ENCODE measurements around the gene TM4SF4. TPM values are rescaled to one million over a fixed set of nuclear protein-coding genes. Genes with fewer than 3 reads are reported as not detected.
A peak's percentile ranks its signal among the peaks of the same experiment; 100 is the strongest.

Gene TM4SF4
- total RNA-seq, 4 donors from 2014 or later: 0.13 to 2.3 TPM; not detected in 2

- H3K36me3 ChIP-seq: no peaks in the 10 kb centered on the region
- no peak overlapping the region for H3K4me3 ChIP-seq
- ATAC-seq (no peak), DNase-seq (no peak)
- H3K27me3 ChIP-seq: no peaks in the 10 kb centered on the region
- in situ Hi-C loops (cut with MboI; ENCODE audit: low sequenced_read_pairs in 4 of 4) (loop anchor here in 1 of 4 donors (25.0 kb wide), 1 partner anchor 89 kb away; no protein-coding TSS in a partner anchor), intact Hi-C loops (cut with DNase I; ENCODE audit: low total_unique reads) (no loop called here)
- peak overlapping the region; percentile 14 to 60 (median 44) for H3K27ac ChIP-seq
- no peak for TF ChIP-seq CTCF (IDR thresholded peaks at IDR 0.05 in 4 of 5, conservative IDR thresholded peaks at IDR 0.05 in 1 of 5)
- TF ChIP-seq POLR2A (IDR thresholded peaks at IDR 0.05): no peak
- H3K9me3 ChIP-seq: no peaks in the 10 kb centered on the region
- H3K4me1 ChIP-seq: peaks cover 30 to 39% of the 10 kb centered on the region in 2 donors
Observed at GRCh38 chr3:149548669-149549065, 74.2 kb downstream of the TM4SF4 start.

GRCh38 chr3:149551500-149551899, 77.0 kb downstream of the TM4SF4 start:
- ATAC-seq: no peak
- Histone ChIP-seq H3K4me3 (no peak overlapping the region), H3K27ac (no peak overlapping the region), H3K36me3 (no peaks in the 10 kb centered on the region), H3K4me1 (peaks cover 52 to 57% of the 10 kb centered on the region in 2 donors), H3K9me3 (no peaks in the 10 kb centered on the region), H3K27me3 (no peaks in the 10 kb centered on the region)
- in situ Hi-C loops (cut with MboI; ENCODE audit: low sequenced_read_pairs in 4 of 4) (no loop called here), intact Hi-C loops (cut with DNase I; ENCODE audit: low total_unique reads) (no loop called here)
- no peak for DNase-seq
- TF ChIP-seq POLR2A (IDR thresholded peaks at IDR 0.05) (no peak), CTCF (IDR thresholded peaks at IDR 0.05 in 4 of 5, conservative IDR thresholded peaks at IDR 0.05 in 1 of 5) (no peak)

- peaks cover 50 to 59% of the 10 kb centered on the region in 2 donors for H3K4me1 ChIP-seq
- intact Hi-C loops (cut with DNase I; ENCODE audit: low total_unique reads): no loop called here
- DNase-seq: no peak
Observed at GRCh38 chr3:149552700-149553099, 78.2 kb downstream of the TM4SF4 start.

More at GRCh38 chr3:149552700-149553099, 78.2 kb downstream of the TM4SF4 start:
- H3K9me3 ChIP-seq: no peaks in the 10 kb centered on the region
- H3K36me3 ChIP-seq: no peaks in the 10 kb centered on the region
- in situ Hi-C loops (cut with MboI; ENCODE audit: low sequenced_read_pairs in 4 of 4): no loop called here
- no peak overlapping the region for H3K4me3 ChIP-seq
- H3K27me3 ChIP-seq: no peaks in the 10 kb centered on the region
- H3K27ac ChIP-seq: no peak overlapping the region
- no peak for ATAC-seq
- TF ChIP-seq POLR2A (IDR thresholded peaks at IDR 0.05) (no peak), CTCF (IDR thresholded peaks at IDR 0.05 in 4 of 5, conservative IDR thresholded peaks at IDR 0.05 in 1 of 5) (no peak)

Other genes with a start within 250 kb of the TM4SF4 start
- 10 to 100 TPM in 1 of 4 donors, 1 to 10 TPM in 3; 4.1 to 13.6 (median 5.9) TPM for gene TM4SF18, start 141.1 kb upstream of the TM4SF4 start, total RNA-seq
- 10 to 100 TPM; 23.0 to 43.8 (median 38.6) TPM for gene TM4SF1, start 97.0 kb upstream of the TM4SF4 start, total RNA-seq
- gene WWTR1, start 183.3 kb downstream of the TM4SF4 start, total RNA-seq: 10 to 100 TPM; 11.3 to 30.7 (median 17.6) TPM

All from gastrocnemius medialis (tissue), 4 donors.